H1 (cell line): ENCODE data around the gene SAMD4A. TPM values are rescaled to one million over a fixed set of nuclear protein-coding genes. Genes with fewer than 3 reads are reported as not detected.
A peak's percentile ranks its signal among the peaks of the same experiment; 100 is the strongest.

Source experiments
- CTCF ChIA-PET: fragments of 300-600 bp; sonication (Branson Sonifier 250); formaldehyde crosslinking; loops from one replicate; lab custom pipeline; 2021; ENCODE audit not compliant: partially characterized antibody; lab: Charles Lee
- POLR2A ChIA-PET: fragments of 300-600 bp; sonication (Branson Sonifier 250); formaldehyde crosslinking; loops from one replicate; lab custom pipeline; 2021; ENCODE audit warnings: inconsistent platforms; ENCODE audit not compliant: partially characterized antibody; lab: Charles Lee
- DNase-seq, 2 experiments: peaks; one replicate each; pipeline versions ENCODE4 v3.0.0 to v3.0.0-alpha.2; 2010 to 2022; ENCODE audit warnings: low spot score in 2 of 2, low read depth in 1 of 2, mixed read lengths in 1 of 2
- FAIRE-seq: peaks from 2 replicates; lab custom pipeline; 2011; peaks lifted over from hg19 to GRCh38; lab: Jason Lieb, UNC
- H2AFZ ChIP-seq: 2 replicates; pipeline ENCODE4 v1.8.1; 2012; ENCODE audit warnings: low read length, inconsistent platforms
- H2AK5ac ChIP-seq: 2 replicates; pipeline ENCODE4 v1.6.1; 2013; ENCODE audit warnings: low read depth, low read length
- H2BK120ac ChIP-seq: replicated peaks from 2 replicates; pipeline ENCODE3; 2013; ENCODE audit warnings: low read depth, low read length, inconsistent platforms
- H2BK12ac ChIP-seq: 2 replicates; pipeline ENCODE4 v1.6.1; 2013; ENCODE audit warnings: low read depth, low read length
- H2BK15ac ChIP-seq: 2 replicates; pipeline ENCODE4 v1.6.1; 2013; ENCODE audit warnings: low read length
- H2BK20ac ChIP-seq: 2 replicates; pipeline ENCODE4 v1.6.1; 2013; ENCODE audit warnings: low read length
- H2BK5ac ChIP-seq: 2 replicates; pipeline ENCODE4 v1.6.1; 2013; ENCODE audit warnings: low read depth, low read length
- H3K14ac ChIP-seq: 2 replicates; pipeline ENCODE4 v1.6.1; 2013; ENCODE audit warnings: inconsistent platforms; ENCODE audit not compliant: insufficient read length
- H3K18ac ChIP-seq: 2 replicates; pipeline ENCODE4 v1.6.1; 2013; ENCODE audit warnings: low read length; ENCODE audit errors: extremely low read depth
- H3K23ac ChIP-seq: 2 replicates; pipeline ENCODE4 v1.6.1; 2013; ENCODE audit warnings: inconsistent platforms; ENCODE audit not compliant: insufficient read length
- H3K23me2 ChIP-seq: 2 replicates; pipeline ENCODE4 v1.6.1; 2013; ENCODE audit warnings: low read depth, low read length
- H3K27ac ChIP-seq: 2 replicates; pipeline ENCODE4 v1.6.1; 2011; ENCODE audit warnings: low read depth, low read length, inconsistent platforms
- H3K27me3 ChIP-seq, 4 experiments: replicated peaks in 1 of 4; 1 replicate in 1 of 4; 2 replicates in 3 of 4; pipeline versions ENCODE4 v1.6.1 to v1.8.1; 2011 to 2013; ENCODE audit warnings: low read length in 3 of 4, mild to moderate bottlenecking in 3 of 4, inconsistent platforms in 2 of 4, mixed read lengths in 2 of 4, moderate library complexity in 1 of 4; ENCODE audit not compliant: control insufficient read depth in 3 of 4, insufficient read depth in 3 of 4; ENCODE audit errors: extremely low read depth in 1 of 4
- H3K36me3 ChIP-seq, 4 experiments: 2 replicates each; pipeline versions ENCODE4 v1.6.1 to v1.8.1; 2011 to 2013; ENCODE audit warnings: mild to moderate bottlenecking in 4 of 4, low read length in 3 of 4, moderate library complexity in 2 of 4, control low read depth in 1 of 4, inconsistent platforms in 1 of 4; ENCODE audit not compliant: insufficient read depth in 4 of 4, control insufficient read depth in 2 of 4
- H3K4ac ChIP-seq: replicated peaks from 2 replicates; pipeline ENCODE3; 2013; ENCODE audit warnings: low read length, low read depth, mixed read lengths, inconsistent platforms; ENCODE audit not compliant: insufficient read length
- H3K4me1 ChIP-seq, 4 experiments: replicated peaks in 1 of 4; 1 replicate in 1 of 4; 2 replicates in 3 of 4; pipeline versions ENCODE4 v1.6.1 to v1.8.1; 2011 to 2013; ENCODE audit warnings: low read length in 3 of 4, inconsistent platforms in 2 of 4, mixed read lengths in 1 of 4; ENCODE audit not compliant: insufficient read depth in 4 of 4, control insufficient read depth in 3 of 4
- H3K4me2 ChIP-seq, 2 experiments: 2 replicates each; pipeline versions ENCODE4 v1.6.1 to v1.8.1; 2011 to 2013; ENCODE audit warnings: low read depth in 2 of 2, low read length in 2 of 2, control low read depth in 1 of 2, inconsistent platforms in 1 of 2, mild to moderate bottlenecking in 1 of 2; ENCODE audit not compliant: insufficient read depth in 1 of 2
- H3K4me3 ChIP-seq, 4 experiments: fragments of 200-600, 300-600 bp in 1 of 4; sonication (generic), shearing (Covaris generic), sonication (Bioruptor Twin) in 1 of 4; 2 replicates each; pipeline versions ENCODE4 v1.5.1 to v1.8.1; 2011 to 2016; ENCODE audit warnings: low read length in 4 of 4, low read depth in 3 of 4, control low read depth in 2 of 4, inconsistent platforms in 2 of 4, mild to moderate bottlenecking in 2 of 4, mixed read lengths in 1 of 4, moderate library complexity in 1 of 4; ENCODE audit not compliant: insufficient read depth in 2 of 4; ENCODE audit errors: extremely low read depth in 1 of 4
- H3K56ac ChIP-seq: replicated peaks from 2 replicates; pipeline ENCODE3; 2013; ENCODE audit warnings: low read depth, mild to moderate bottlenecking, mixed read lengths, low read length, inconsistent platforms; ENCODE audit not compliant: insufficient read length
- H3K79me1 ChIP-seq: 2 replicates; pipeline ENCODE4 v1.6.1; 2013; ENCODE audit warnings: low read depth, low read length, control low read depth
- H3K79me2 ChIP-seq, 2 experiments: 2 replicates each; pipeline versions ENCODE4 v1.6.1 to v1.8.1; 2012 to 2013; ENCODE audit warnings: low read length in 2 of 2, mild to moderate bottlenecking in 2 of 2, inconsistent platforms in 1 of 2; ENCODE audit not compliant: insufficient read depth in 2 of 2, control insufficient read depth in 1 of 2
- H3K9ac ChIP-seq, 4 experiments: replicated peaks in 1 of 4; 1 replicate in 1 of 4; 2 replicates in 3 of 4; pipeline versions ENCODE4 v1.6.1 to v1.8.1; 2011 to 2013; ENCODE audit warnings: low read depth in 3 of 4, low read length in 3 of 4, control low read depth in 2 of 4, mild to moderate bottlenecking in 2 of 4, moderate library complexity in 2 of 4, inconsistent platforms in 1 of 4; ENCODE audit errors: extremely low read depth in 1 of 4
- H3K9me3 ChIP-seq, 2 experiments: 2 replicates each; pipeline versions ENCODE4 v1.6.1 to v1.8.1; 2012 to 2013; ENCODE audit warnings: mild to moderate bottlenecking in 2 of 2, moderate library complexity in 2 of 2, control low read depth in 1 of 2, inconsistent platforms in 1 of 2, low read depth in 1 of 2, low read length in 1 of 2, mixed read lengths in 1 of 2; ENCODE audit not compliant: insufficient read depth in 2 of 2
- H4K20me1 ChIP-seq, 2 experiments: replicated peaks in 1 of 2; 2 replicates each; pipeline versions ENCODE3 to v1.8.1; 2011 to 2013; ENCODE audit warnings: inconsistent platforms in 2 of 2, low read length in 2 of 2, mild to moderate bottlenecking in 1 of 2; ENCODE audit not compliant: insufficient read depth in 2 of 2, control insufficient read depth in 1 of 2
- H4K5ac ChIP-seq: 2 replicates; pipeline ENCODE4 v1.6.1; 2013; ENCODE audit warnings: low read length, low read depth, mixed read lengths, inconsistent platforms; ENCODE audit not compliant: insufficient read length
- H4K8ac ChIP-seq: 2 replicates; pipeline ENCODE4 v1.8.0; 2013; ENCODE audit warnings: mild to moderate bottlenecking, moderate library complexity, low read length, inconsistent platforms; ENCODE audit not compliant: insufficient read depth; ENCODE audit errors: extremely low read depth
- H4K91ac ChIP-seq: replicated peaks from 2 replicates; pipeline ENCODE3; 2013; ENCODE audit warnings: low read length, mixed read lengths, inconsistent platforms; ENCODE audit not compliant: insufficient read length
- CTCF ChIP-seq, 3 experiments: IDR thresholded peaks; 1 replicate in 2 of 3; 2 replicates in 1 of 3; pipeline versions ENCODE4 v1.5.1 to v1.6.1; 2011; ENCODE audit warnings: low read length in 3 of 3, mild to moderate bottlenecking in 3 of 3, inconsistent platforms in 2 of 3, low read depth in 1 of 3, moderate library complexity in 1 of 3; ENCODE audit not compliant: insufficient read depth in 1 of 3; ENCODE audit errors: control extremely low read depth in 1 of 3
- FOSL1 ChIP-seq: IDR thresholded peaks from 2 replicates; pipeline ENCODE4 v1.6.1; 2011; ENCODE audit warnings: mild to moderate bottlenecking, low read depth, low read length, moderate library complexity; ENCODE audit not compliant: insufficient read depth
- HDAC2 ChIP-seq, 2 experiments: fragments of 300-600 bp in 1 of 2; sonication (generic) in 1 of 2; IDR thresholded peaks; 2 replicates each; pipeline ENCODE4 v1.6.1; 2011 to 2012; ENCODE audit warnings: low read depth in 2 of 2, low read length in 2 of 2, mild to moderate bottlenecking in 2 of 2, moderate library complexity in 2 of 2, borderline replicate concordance in 1 of 2, inconsistent platforms in 1 of 2
- WGBS, 2 experiments: shearing (Covaris generic) in 1 of 2; methylation state at CpG; one replicate each; pipeline versions ENCODE4 v1.1.6 to v1.1.7; 2013 to 2015; ENCODE audit warnings: low lambda C conversion rate in 2 of 2, mixed read lengths in 2 of 2, inconsistent platforms in 1 of 2, low coverage in 1 of 2, missing lambda C conversion rate in 1 of 2; ENCODE audit not compliant: insufficient replicate concordance in 2 of 2, insufficient coverage in 1 of 2, insufficient read length in 1 of 2; ENCODE audit errors: extremely low coverage in 1 of 2, missing lambda C conversion rate in 1 of 2; 5-methylcytosine and 5-hydroxymethylcytosine counted together
- polyA plus RNA-seq, 7 experiments: library from polyadenylated mRNA; depleted of rRNA in 3 of 7; stranded (reverse) in 5 of 7; unstranded in 2 of 7; fragments of >200 nt in 5 of 7; fragments of 200-250 nt in 2 of 7; gene quantifications; 1 replicate in 5 of 7; 2 replicates in 1 of 7; 4 replicates in 1 of 7; pipeline versions ENCODE4 v1.2.1 to v1.2.3, GENCODE V29; 2011 to 2013; ENCODE audit warnings: missing spikeins in 2 of 7, mixed read lengths in 2 of 7
- total RNA-seq: library from RNA; stranded (reverse); fragmentation: NEBNext Ultra II Directional; extraction: Animal tissue kit (Norgen Biotek cat#: 25700); gene quantifications from 2 replicates; pipeline ENCODE4 v1.2.1, GENCODE V29; 2021

Gene SAMD4A
- total and polyA plus RNA-seq, 2 of the 8 experiments (the other 6 are each of a cell fraction or from before 2014, with no cell fraction given) = 2.4 to 12.3 TPM

GRCh38 chr14:54637270-54638134 lies 70.6 kb downstream of the SAMD4A start:
- Histone ChIP-seq H4K91ac (no peak overlapping the region), H3K14ac (no peak overlapping the region), H2BK5ac (no peak overlapping the region), H2BK12ac (no peak overlapping the region), H3K4me1 (peaks cover 0 to 7% (median 3%) of the 10 kb centered on the region in 4 experiments; a peak in 3 of 7 replicates), H3K4ac (no peak overlapping the region), H3K79me2 (no peaks in the 10 kb centered on the region), H2BK20ac (no peak overlapping the region), H2BK120ac (no peak overlapping the region), H2AFZ (no peak overlapping the region), H3K4me3 (no peak overlapping the region), H2AK5ac (no peak overlapping the region), H3K9ac (no peak overlapping the region), H4K5ac (no peak overlapping the region), H3K36me3 (no peaks in the 10 kb centered on the region), H4K20me1 (no peaks in the 10 kb centered on the region), H3K18ac (no peak overlapping the region), H3K9me3 (no peaks in the 10 kb centered on the region), H4K8ac (no peak overlapping the region), H3K23me2 (no peaks in the 10 kb centered on the region), H2BK15ac (no peak overlapping the region), H3K56ac (no peak overlapping the region), H3K27ac (no peak overlapping the region), H3K79me1 (no peaks in the 10 kb centered on the region; the same call in 1 of the 2 replicates), H3K4me2 (no peak overlapping the region), H3K23ac (no peak overlapping the region), H3K27me3 (no peaks in the 10 kb centered on the region)
- DNase-seq (peak in 1 of 2 experiments; percentile 17), FAIRE-seq (no peak)
- ChIA-PET POLR2A (interaction anchor here (0.6 to 1.5 kb wide), 6 partner anchors 12 to 72 kb away, joined by 3 to 4 read pairs (median 3); no protein-coding TSS in a partner anchor), CTCF (interaction anchor here (0.6 to 1.9 kb wide), 4 partner anchors 10 to 177 kb away, joined by 3 to 9 read pairs (median 3); no protein-coding TSS in a partner anchor)
- TF ChIP-seq CTCF (IDR thresholded peaks at IDR 0.05; ENCODE audit: control extremely low read depth in 1 of 3, insufficient read depth in 1 of 3, low read depth in 1 of 3, low read length in 3 of 3) (no peak), HDAC2 (IDR thresholded peaks at IDR 0.05; ENCODE audit: borderline replicate concordance in 1 of 2, low read depth in 2 of 2, low read length in 2 of 2) (no peak), FOSL1 (no peak)
- WGBS, 2 experiments = 86% methylated on average over 7 of the region's 8 CpGs; no CpG with 5 or more reads in 1 of the 2 experiments
